ENCODE data around the gene KIF6.

KIF6 gene

DNA sequence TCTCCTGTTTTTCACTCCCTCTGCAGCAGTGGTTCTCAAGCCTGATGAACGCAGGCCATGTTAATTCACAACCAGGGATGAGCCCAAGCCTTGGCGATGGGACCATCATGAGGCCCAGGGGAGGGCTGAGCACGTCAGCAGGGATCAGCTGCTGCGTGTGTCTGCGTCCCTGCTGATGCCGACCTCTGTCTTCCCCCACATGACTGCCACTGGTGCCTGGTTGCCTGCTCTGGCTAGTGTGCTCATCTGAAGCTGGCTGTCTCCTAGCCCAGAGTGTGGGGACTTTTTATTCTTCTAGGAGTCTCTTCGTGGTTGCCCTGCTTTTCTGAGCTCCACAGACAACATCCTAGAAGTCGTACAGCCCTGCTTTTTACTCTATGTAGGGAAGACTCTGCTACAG is 361.9 kb downstream of the KIF6 start:
- ChIA-PET CTCF (interaction anchor here (1.0 to 4.3 kb wide), 11 partner anchors 7 to 1665 kb away, joined by 3 to 23 read pairs (median 6); no protein-coding TSS in a partner anchor), POLR2A (no interaction called here)
- TF ChIP-seq, protein P1, sequence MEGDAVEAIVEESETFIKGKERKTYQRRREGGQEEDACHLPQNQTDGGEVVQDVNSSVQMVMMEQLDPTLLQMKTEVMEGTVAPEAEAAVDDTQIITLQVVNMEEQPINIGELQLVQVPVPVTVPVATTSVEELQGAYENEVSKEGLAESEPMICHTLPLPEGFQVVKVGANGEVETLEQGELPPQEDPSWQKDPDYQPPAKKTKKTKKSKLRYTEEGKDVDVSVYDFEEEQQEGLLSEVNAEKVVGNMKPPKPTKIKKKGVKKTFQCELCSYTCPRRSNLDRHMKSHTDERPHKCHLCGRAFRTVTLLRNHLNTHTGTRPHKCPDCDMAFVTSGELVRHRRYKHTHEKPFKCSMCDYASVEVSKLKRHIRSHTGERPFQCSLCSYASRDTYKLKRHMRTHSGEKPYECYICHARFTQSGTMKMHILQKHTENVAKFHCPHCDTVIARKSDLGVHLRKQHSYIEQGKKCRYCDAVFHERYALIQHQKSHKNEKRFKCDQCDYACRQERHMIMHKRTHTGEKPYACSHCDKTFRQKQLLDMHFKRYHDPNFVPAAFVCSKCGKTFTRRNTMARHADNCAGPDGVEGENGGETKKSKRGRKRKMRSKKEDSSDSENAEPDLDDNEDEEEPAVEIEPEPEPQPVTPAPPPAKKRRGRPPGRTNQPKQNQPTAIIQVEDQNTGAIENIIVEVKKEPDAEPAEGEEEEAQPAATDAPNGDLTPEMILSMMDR (IDR thresholded peaks at IDR 0.05; ENCODE audit: control extremely low read depth, extremely low read depth, low read depth, missing control alignments), result no peak
- DNase-seq (ENCODE audit: extremely low spot score), result no peak

DNA sequence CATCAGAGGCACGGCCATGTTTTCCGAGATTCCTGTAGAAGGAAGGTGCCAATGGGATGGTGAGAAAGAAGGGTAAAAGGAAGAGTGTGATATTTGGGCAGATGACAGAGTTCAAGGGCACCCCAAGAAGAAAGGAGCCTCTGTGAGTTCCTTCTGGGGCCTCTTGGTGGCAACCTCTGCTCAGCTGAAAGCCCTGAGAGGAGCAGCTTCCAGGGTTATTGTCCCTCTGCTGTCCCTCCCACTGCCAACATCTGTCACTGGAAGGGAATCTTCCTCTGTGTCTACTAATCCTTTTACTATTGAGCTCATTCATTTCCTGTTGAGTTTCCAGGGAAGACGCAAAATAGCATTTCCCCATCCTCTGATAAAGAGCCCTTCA is 362.7 kb downstream of the KIF6 start:
- TF ChIP-seq, protein P1 (IDR thresholded peaks at IDR 0.05; ENCODE audit: control extremely low read depth, extremely low read depth, low read depth, missing control alignments), result no peak
- POLR2A ChIA-PET, result no interaction called here
- CTCF ChIA-PET, result interaction anchor here (0.7 to 4.3 kb wide), 19 partner anchors 8 to 1666 kb away, joined by 3 to 23 read pairs (median 5); no protein-coding TSS in a partner anchor
- DNase-seq (ENCODE audit: extremely low spot score), result no peak

GRCh38 chr6:39361657-39362486 is 363.3 kb downstream of the KIF6 start:
- TF ChIP-seq, protein P1 (IDR thresholded peaks at IDR 0.05; ENCODE audit: control extremely low read depth, extremely low read depth, low read depth, missing control alignments), result peak; percentile 80
- ChIA-PET CTCF (interaction anchor here (0.7 to 4.3 kb wide), 21 partner anchors 8 to 1666 kb away, joined by 3 to 23 read pairs (median 5); no protein-coding TSS in a partner anchor), POLR2A (no interaction called here)
- peak; percentile 81 for DNase-seq (ENCODE audit: extremely low spot score)

GRCh38 chr6:39360378-39360777 is 364.8 kb downstream of the KIF6 start:
- POLR2A ChIA-PET, result no interaction called here
- DNase-seq (ENCODE audit: extremely low spot score), result no peak
- CTCF ChIA-PET, result interaction anchor here (0.9 to 1.4 kb wide), 4 partner anchors 16 to 1667 kb away, joined by 3 read pairs; no protein-coding TSS in a partner anchor
- TF ChIP-seq, protein P1 (IDR thresholded peaks at IDR 0.05; ENCODE audit: control extremely low read depth, extremely low read depth, low read depth, missing control alignments), result no peak

GRCh38 chr6:39357998-39358686 is 367.1 kb downstream of the KIF6 start:
- CTCF ChIA-PET, result interaction anchor here (0.8 to 2.1 kb wide), 4 partner anchors 8 to 535 kb away, joined by 3 to 11 read pairs (median 3); no protein-coding TSS in a partner anchor
- DNase-seq (ENCODE audit: extremely low spot score), result no peak
- POLR2A ChIA-PET, result no interaction called here
- TF ChIP-seq, protein P1 (IDR thresholded peaks at IDR 0.05; ENCODE audit: control extremely low read depth, extremely low read depth, low read depth, missing control alignments), result no peak

DNA sequence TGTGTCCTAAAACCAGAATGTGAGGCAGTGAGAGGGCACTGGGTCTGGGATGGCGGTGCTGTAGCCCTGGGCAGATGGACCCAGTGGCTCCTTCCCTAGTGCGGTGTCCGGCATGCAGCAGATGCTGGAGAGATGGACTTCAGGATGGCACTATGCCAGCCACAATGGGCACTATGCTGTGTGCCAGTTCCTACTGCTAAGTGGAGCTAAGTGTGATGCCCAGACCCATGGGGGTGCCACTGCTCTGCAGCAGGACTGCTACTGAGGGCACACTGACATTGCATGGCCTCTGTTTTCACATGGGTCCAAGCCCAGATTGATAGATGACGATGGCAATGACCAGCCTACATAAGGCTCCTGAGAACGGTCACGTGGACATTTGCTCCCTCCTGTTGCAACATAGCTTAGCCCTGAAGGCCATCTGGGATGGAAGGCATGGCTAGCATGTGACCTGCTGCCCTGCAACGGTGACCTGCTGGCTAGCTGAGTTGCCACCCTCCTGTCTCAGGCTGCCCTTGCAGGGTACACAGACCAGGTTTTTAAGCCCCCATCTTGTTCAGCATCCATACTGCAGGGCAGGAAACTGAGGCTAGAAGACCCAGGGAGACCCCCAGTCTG is 371.4 kb downstream of the KIF6 start:
- no peak for DNase-seq (ENCODE audit: extremely low spot score)
- POLR2A ChIA-PET, result no interaction called here
- CTCF ChIA-PET, result interaction anchor here (1.0 to 1.6 kb wide), 6 partner anchors 12 to 482 kb away, joined by 3 to 5 read pairs (median 3); no protein-coding TSS in a partner anchor
- TF ChIP-seq, protein P1 (IDR thresholded peaks at IDR 0.05; ENCODE audit: control extremely low read depth, extremely low read depth, low read depth, missing control alignments), result no peak
